ENCODE data around the gene MTFR1L.

- no peak for TF ChIP-seq CTCF (IDR thresholded peaks at IDR 0.05)
- no peak for TF ChIP-seq POLR2A (IDR thresholded peaks at IDR 0.05)
These were observed 13.3 kb upstream of the MTFR1L start for GRCh38 chr1:25806418-25806817.
